AG09319 (cell line): Measurements from ENCODE around the gene PRLH.
"Not testable (repeated sequence)": the region's sequence is repeated elsewhere in the genome, so short reads cannot be mapped to it uniquely, and the experiment has no call there.

Source experiments
- DNase-seq: peaks from one replicate; pipeline ENCODE4 v3.0.0-alpha.2; 2010; ENCODE audit warnings: low read depth; ENCODE audit errors: extremely low read depth
- TF ChIP-seq, protein P1 (sequence below): IDR thresholded peaks from 2 replicates; pipeline ENCODE4 v1.5.1; 2011; ENCODE audit warnings: low read depth, mild to moderate bottlenecking, inconsistent platforms, low read length, moderate library complexity

Gene PRLH

DNA sequence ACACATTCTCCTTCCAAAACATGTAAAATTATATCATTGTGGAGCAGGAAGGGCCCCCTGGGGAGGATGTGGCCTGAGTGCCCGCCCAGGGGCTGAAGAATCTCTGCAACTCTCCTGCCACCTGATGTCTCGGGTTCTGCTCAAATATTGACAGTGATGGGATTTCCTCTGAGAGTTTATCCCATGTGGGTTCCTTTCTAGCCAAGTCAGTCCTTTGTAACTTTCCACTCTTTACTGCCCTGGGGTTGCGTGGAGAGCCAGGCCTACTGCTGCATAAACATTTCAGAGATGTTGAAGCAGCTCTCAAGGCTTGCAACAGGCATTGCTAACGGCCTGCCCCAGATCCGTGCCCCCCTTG lies 28.1 kb downstream of the PRLH start:
- TF ChIP-seq, protein P1, sequence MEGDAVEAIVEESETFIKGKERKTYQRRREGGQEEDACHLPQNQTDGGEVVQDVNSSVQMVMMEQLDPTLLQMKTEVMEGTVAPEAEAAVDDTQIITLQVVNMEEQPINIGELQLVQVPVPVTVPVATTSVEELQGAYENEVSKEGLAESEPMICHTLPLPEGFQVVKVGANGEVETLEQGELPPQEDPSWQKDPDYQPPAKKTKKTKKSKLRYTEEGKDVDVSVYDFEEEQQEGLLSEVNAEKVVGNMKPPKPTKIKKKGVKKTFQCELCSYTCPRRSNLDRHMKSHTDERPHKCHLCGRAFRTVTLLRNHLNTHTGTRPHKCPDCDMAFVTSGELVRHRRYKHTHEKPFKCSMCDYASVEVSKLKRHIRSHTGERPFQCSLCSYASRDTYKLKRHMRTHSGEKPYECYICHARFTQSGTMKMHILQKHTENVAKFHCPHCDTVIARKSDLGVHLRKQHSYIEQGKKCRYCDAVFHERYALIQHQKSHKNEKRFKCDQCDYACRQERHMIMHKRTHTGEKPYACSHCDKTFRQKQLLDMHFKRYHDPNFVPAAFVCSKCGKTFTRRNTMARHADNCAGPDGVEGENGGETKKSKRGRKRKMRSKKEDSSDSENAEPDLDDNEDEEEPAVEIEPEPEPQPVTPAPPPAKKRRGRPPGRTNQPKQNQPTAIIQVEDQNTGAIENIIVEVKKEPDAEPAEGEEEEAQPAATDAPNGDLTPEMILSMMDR = no peak
- no peak for DNase-seq

DNA sequence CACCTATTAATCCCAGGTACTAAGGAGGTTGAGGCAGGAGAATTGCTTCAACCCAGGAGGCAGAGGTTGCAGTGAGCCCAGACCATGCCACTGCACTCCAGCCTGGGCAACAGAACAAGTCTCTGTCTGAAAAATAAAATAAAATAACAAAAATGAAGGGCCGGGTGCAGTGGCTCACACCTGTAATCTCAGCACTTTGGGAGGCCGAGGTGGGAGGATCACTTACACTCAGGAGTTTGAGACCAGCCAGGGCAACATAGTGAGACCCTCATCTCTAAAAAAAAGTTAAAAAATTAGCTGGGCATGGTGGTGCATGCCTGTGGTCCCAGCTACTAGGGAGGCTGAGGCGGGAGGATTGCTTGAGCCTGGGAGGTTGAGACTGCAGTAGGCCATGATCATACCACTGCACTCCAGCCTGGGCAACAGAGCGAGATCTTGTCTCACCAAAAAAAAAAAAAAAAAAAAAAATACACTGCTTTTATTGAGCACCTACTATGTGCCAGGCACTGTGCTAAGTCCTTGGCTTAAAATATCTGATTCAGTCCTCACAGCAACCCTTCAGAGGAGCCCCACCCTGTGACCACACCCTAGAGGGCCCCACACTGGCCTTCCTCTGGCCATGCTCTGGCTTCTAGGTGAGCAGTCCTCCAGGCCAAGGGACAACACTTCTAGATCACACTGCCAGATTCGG lies 29.6 kb downstream of the PRLH start:
- not testable (repeated sequence) for DNase-seq

DNA sequence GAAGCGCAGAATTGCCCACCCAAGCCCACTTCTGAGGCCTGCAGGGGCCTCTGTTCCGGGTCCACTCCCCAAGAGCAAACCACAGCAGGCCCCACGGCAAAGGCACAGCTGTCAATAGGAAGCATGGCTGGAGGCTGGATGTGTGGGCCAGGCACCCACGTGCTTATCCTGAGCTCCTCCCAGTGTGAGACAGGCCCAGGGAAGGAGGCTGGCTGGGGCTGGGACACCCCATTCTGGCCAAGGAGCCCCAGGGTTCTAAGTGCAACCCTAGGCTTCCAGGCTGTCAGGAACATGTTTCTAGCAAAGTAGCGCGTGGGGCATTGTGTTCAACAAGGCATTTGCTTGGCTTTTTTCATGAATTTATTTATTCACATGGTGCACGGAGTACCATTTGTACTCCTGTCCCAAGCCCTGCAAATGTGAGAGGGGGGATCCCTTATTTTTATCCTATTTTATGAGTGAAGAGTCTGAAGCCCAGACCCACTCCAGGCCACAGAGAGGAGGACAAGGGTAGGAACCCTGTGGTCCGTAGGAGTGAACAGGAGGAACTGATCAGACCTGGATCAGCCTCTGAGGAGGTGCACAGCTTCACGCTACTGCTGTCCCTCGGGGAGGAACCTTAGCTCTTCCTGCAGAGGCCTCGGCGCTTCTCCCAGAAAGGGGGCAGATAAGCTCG lies 30.3 kb downstream of the PRLH start:
- TF ChIP-seq, protein P1 = no peak
- DNase-seq = no peak

DNA sequence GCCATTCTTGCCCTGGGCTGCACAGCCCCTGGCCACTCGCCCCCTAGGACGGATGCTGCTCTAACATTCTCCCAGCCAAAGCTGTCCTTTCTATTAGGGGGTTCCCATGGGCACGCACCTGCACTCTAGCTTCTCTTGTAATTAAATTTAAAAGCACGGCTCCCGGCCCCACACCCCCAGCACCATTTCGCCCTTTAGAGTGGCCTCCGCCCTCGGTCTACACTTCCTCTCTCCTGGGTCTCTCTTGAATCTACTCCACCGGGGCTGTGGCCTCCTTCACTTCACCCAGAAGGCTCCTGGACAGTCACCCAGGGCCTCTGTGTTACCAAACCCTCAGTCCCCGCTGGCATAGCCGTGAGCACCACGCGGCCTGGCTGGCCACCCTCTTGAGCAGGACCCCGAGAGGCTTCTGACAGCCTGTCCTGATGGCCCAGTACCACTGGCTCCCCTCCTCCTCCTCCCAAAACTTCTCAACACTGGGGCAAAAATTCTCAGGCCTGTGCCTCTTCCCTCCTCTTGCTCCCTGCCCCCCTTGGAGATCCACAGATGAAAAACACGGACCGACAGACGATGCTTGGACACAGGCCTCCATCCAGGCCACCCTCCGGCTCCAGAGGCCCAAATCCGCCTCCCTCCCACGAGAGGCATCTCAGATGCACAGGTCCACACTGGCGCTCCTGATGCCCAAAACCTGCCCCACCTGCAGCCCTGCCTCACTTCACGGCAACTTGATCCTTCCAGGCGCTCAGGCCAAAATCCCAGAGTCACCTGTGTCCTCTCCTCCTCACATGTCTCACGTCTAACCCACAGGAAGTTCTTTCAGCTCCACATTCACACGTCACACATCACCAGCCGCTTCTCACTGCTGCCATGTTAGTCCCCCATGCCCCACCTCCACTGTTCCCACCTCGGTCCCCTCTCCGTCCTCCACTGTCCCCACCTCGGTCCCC lies 31.1 kb downstream of the PRLH start:
- no peak for DNase-seq
- TF ChIP-seq, protein P1 = no peak

DNA sequence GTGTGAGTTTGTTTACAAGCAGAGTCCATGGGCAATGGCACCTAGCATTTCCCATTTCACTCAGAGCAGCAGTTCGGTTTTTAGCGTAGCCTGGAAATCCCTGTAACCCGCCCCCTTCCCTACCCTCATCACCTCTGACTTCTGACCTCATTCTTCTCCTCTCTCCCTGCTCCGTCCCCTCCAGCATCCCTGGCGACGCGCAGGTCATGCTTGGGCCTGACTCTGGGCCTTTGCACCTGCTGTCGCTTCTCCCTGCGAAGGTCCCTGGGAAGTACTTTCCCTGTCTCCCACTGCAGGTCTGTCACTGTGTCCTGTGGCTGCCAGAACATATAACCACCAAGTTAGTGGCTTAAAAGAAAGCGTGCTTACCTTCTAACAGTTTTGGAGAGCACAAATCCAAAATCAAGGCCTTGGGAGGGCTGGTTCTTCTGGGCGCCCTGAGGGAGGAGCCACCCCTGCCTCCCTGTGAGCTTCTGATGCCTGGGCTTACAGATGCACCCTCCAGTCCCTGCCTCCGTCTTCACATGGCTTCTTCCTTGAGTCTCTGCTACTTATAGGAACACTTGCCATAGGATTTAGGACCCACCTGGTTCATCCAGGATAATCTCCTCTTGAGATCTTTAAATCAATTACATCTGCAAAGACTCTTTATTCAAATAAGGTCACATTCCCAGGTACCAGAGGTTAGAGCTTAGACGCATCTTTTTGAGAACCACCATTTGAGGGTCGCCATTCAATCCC lies 32.3 kb downstream of the PRLH start:
- no peak for DNase-seq

DNA sequence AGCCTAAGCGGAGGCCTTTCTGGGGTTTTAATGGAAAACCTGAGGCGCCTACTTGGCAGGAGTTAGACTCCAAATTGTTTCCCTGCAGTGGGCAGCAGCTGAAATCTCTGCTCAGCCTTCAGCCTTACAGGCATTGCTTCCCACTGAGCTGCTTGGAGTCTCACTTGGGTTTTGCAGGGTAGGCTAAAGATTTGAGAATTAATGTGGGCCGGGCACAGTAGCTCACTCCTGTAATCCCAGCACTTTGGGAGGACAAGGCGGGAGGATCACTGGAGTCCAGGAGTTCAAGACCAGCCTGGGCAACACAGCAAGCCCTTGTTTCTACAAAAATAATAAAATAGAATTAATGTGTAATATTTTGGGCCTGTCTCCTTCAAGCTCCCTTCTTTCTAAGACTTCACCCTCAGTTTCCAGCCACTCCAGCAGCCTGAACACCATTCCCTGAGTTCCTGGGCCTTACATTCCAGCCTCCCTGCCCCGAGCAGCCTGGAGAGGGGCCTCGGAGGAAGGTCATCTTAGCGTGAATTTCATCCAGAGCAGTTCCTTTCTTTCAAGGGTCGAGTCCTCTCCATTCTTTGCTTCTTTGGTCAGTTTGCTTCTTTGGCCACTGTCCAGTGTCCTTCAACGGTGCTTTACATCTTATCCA lies 33.2 kb downstream of the PRLH start:
- DNase-seq = no peak
- TF ChIP-seq, protein P1 = no peak

More for the DNA sequence above, 32.3 kb downstream of the PRLH start:
- TF ChIP-seq, protein P1 = no peak
